Stimulated activated naive CD8-positive, alpha-beta T cell treated with anti-CD3 and anti-CD28 coated beads, Interleukin-15, amount 100 ng/mL, for 72 hours (primary cell): ENCODE measurements around the gene DYNLT5.
"Not testable (repeated sequence)": the region's sequence is repeated elsewhere in the genome, so short reads cannot be mapped to it uniquely, and the experiment has no call there.

ENCODE experiments used
- ATAC-seq: fragments of 150-1000 bp; cut with Tn5 transposase; 2 replicates; pipeline ENCODE4 v1.10.0; 2021; ENCODE audit warnings: mild to moderate bottlenecking, moderate library complexity
- DNase-seq, 2 donors: peaks; one replicate each; pipeline ENCODE4 v3.0.0; 2021 to 2022
- H3K27ac Mint-ChIP-seq, 2 donors: one replicate each; pipeline ENCODE4 v1.8.0; 2022; ENCODE audit warnings: mild to moderate bottlenecking in 2 of 2, mixed read lengths in 2 of 2, moderate library complexity in 2 of 2
- H3K27me3 Mint-ChIP-seq: one replicate; pipeline ENCODE4 v1.8.0; 2022; ENCODE audit warnings: mixed read lengths
- H3K4me1 Mint-ChIP-seq: one replicate; pipeline ENCODE4 v1.8.0; 2022; ENCODE audit warnings: mild to moderate bottlenecking, mixed read lengths
- H3K4me3 Mint-ChIP-seq, 2 donors: one replicate each; pipeline ENCODE4 v1.8.0; 2022; ENCODE audit warnings: mild to moderate bottlenecking in 2 of 2, mixed read lengths in 2 of 2, moderate library complexity in 1 of 2
- H3K9me3 Mint-ChIP-seq, 2 donors: one replicate each; pipeline ENCODE4 v1.8.0; 2022; ENCODE audit warnings: mixed read lengths in 2 of 2

DYNLT5 gene

GRCh38 chr1:66795839-66796238, 43.6 kb downstream of the DYNLT5 start:
- ATAC-seq, H3K4me1 Mint-ChIP-seq, H3K27me3 Mint-ChIP-seq, H3K27ac Mint-ChIP-seq, H3K9me3 Mint-ChIP-seq, H3K4me3 Mint-ChIP-seq, DNase-seq: not testable (repeated sequence)

GRCh38 chr1:66809245-66809644, 57.0 kb downstream of the DYNLT5 start:
- no peak for DNase-seq
- no peaks in the 10 kb centered on the region for H3K27me3 Mint-ChIP-seq

GRCh38 chr1:66809736-66810326, 57.6 kb downstream of the DYNLT5 start:
- H3K27me3 Mint-ChIP-seq: no peaks in the 10 kb centered on the region
- DNase-seq: no peak
- H3K4me1 Mint-ChIP-seq: no peaks in the 10 kb centered on the region
- H3K9me3 Mint-ChIP-seq: peaks cover 0 to 4% of the 10 kb centered on the region in 2 donors
- no peak for ATAC-seq
- H3K4me3 Mint-ChIP-seq: no peak overlapping the region
- no peak overlapping the region for H3K27ac Mint-ChIP-seq

More at GRCh38 chr1:66809245-66809644, 57.0 kb downstream of the DYNLT5 start:
- Mint-ChIP-seq H3K4me1 (no peaks in the 10 kb centered on the region), H3K27ac (no peak overlapping the region), H3K9me3 (peaks cover 0 to 4% of the 10 kb centered on the region in 2 donors), H3K4me3 (no peak overlapping the region)
- no peak for ATAC-seq

- Mint-ChIP-seq H3K27me3 (no peaks in the 10 kb centered on the region), H3K9me3 (no peaks in the 10 kb centered on the region), H3K4me3 (no peak overlapping the region), H3K27ac (no peak overlapping the region), H3K4me1 (no peaks in the 10 kb centered on the region)
- ATAC-seq (no peak), DNase-seq (no peak)
Observed at GRCh38 chr1:66824771-66825170, 72.5 kb downstream of the DYNLT5 start.
